SJSA1 (cell line): ENCODE data around the gene RIMS3. TPM values are rescaled to one million over a fixed set of nuclear protein-coding genes. Genes with fewer than 3 reads are reported as not detected.
"Not testable (repeated sequence)": the region's sequence is repeated elsewhere in the genome, so short reads cannot be mapped to it uniquely, and the experiment has no call there.

Source experiments
- DNase-seq, 2 experiments: peaks; one replicate each; pipeline ENCODE4 v3.0.0-alpha.2; 2015 to 2020; ENCODE audit warnings: low spot score in 2 of 2, low read depth in 1 of 2
- H3K27ac ChIP-seq: fragments of 250-450 bp; sonication (Bioruptor Pico); 2 replicates; pipeline ENCODE4 v1.5.1; 2020; ENCODE audit warnings: mild to moderate bottlenecking, moderate library complexity
- H3K27me3 ChIP-seq: fragments of 250-450 bp; sonication (Bioruptor Pico); replicated peaks from 2 replicates; pipeline ENCODE4 v1.5.1; 2020; ENCODE audit warnings: mild to moderate bottlenecking, moderate library complexity
- H3K36me3 ChIP-seq: fragments of 250-450 bp; sonication (Bioruptor Pico); 2 replicates; pipeline ENCODE4 v1.5.1; 2020; ENCODE audit warnings: mild to moderate bottlenecking
- H3K4me1 ChIP-seq: fragments of 250-450 bp; sonication (Bioruptor Pico); replicated peaks from 2 replicates; pipeline ENCODE4 v1.6.1; 2021; ENCODE audit warnings: mild to moderate bottlenecking
- H3K4me3 ChIP-seq: fragments of 250-450 bp; sonication (Bioruptor Pico); 2 replicates; pipeline ENCODE4 v1.5.1; 2020; ENCODE audit warnings: mild to moderate bottlenecking
- H3K9me3 ChIP-seq: fragments of 250-450 bp; sonication (Bioruptor Pico); replicated peaks from 2 replicates; pipeline ENCODE4 v1.5.1; 2020; ENCODE audit warnings: mild to moderate bottlenecking
- total RNA-seq: library from RNA; depleted of rRNA; stranded (reverse); fragments of >200 nt; shearing (Covaris generic); gene quantifications from 2 replicates; pipeline ENCODE4 v1.2.3, GENCODE V29; 2014

Gene RIMS3
- total RNA-seq, 1 experiment from 2014 or later: 0.68 TPM

- not testable (repeated sequence) for H3K36me3 ChIP-seq, H3K27ac ChIP-seq, H3K27me3 ChIP-seq, H3K9me3 ChIP-seq, H3K4me3 ChIP-seq, DNase-seq
- peaks cover 12% of the 10 kb centered on the region for H3K4me1 ChIP-seq
Observed at GRCh38 chr1:40702810-40703209, 37.3 kb upstream of the RIMS3 start.

DNA sequence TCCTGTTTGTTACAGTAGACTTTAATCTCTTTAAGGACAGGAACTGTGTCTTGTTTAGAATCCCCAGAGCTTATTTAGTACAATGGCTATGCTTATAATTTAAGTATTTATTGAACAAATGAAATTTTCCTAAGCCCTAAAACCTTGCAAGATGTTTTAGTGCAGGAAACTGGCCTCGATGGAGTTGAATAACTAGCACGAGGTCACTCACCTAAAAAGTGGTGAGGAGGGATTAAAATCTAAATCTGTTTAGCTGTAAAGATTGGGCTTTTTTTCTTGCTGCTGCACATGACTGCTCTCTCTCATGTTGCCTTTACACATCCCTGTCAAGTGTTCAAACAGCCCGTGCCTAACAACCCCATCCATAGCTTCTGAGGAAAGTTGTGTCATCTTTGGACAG is 36.2 kb upstream of the RIMS3 start:
- no peak for DNase-seq
- no peak overlapping the region for H3K27ac ChIP-seq
- no peaks in the 10 kb centered on the region for H3K36me3 ChIP-seq
- no peaks in the 10 kb centered on the region for H3K27me3 ChIP-seq
- no peak overlapping the region for H3K4me3 ChIP-seq
- H3K9me3 ChIP-seq: no peaks in the 10 kb centered on the region
- H3K4me1 ChIP-seq: peaks cover 12% of the 10 kb centered on the region

DNA sequence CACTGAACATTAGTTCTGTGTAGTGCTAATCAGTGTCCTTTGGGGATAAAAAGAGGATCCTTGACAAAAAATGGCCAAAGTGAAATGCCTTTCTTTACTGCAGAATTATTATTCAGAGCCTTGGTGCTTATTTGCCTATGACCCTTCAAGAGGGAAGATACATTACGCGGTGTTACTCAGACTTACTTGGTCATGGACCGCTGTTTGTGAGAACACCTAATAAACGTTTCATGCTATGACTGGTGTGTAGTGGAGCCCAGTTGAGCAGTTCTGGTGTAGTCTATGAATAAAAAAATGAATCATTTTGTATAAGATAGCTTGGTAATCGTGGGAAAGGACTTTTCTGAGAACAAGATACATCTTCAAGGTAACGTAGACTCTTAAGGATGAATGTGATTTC is 34.3 kb upstream of the RIMS3 start:
- DNase-seq: no peak
- Histone ChIP-seq H3K9me3 (no peaks in the 10 kb centered on the region), H3K27ac (no peak overlapping the region), H3K27me3 (no peaks in the 10 kb centered on the region), H3K36me3 (no peaks in the 10 kb centered on the region), H3K4me1 (peaks cover 12% of the 10 kb centered on the region), H3K4me3 (no peak overlapping the region)

- Histone ChIP-seq H3K27me3 (no peaks in the 10 kb centered on the region), H3K27ac (no peak overlapping the region), H3K4me1 (peaks cover 9% of the 10 kb centered on the region), H3K36me3 (no peaks in the 10 kb centered on the region), H3K4me3 (no peak overlapping the region), H3K9me3 (no peaks in the 10 kb centered on the region)
- no peak for DNase-seq
Observed at GRCh38 chr1:40697436-40697835, 32.0 kb upstream of the RIMS3 start.

- Histone ChIP-seq H3K27me3 (no peaks in the 10 kb centered on the region), H3K4me1 (peaks cover 13% of the 10 kb centered on the region), H3K9me3 (no peaks in the 10 kb centered on the region), H3K36me3 (peaks cover 6% of the 10 kb centered on the region), H3K27ac (no peak overlapping the region), H3K4me3 (no peak overlapping the region)
- DNase-seq: no peak
Observed at GRCh38 chr1:40696294-40696693, 30.8 kb upstream of the RIMS3 start.

GRCh38 chr1:40694353-40694874 is 28.9 kb upstream of the RIMS3 start:
- H3K27me3 ChIP-seq: no peaks in the 10 kb centered on the region
- H3K27ac ChIP-seq: no peak overlapping the region
- peaks cover 21% of the 10 kb centered on the region for H3K4me1 ChIP-seq
- DNase-seq: no peak
- no peak overlapping the region for H3K4me3 ChIP-seq
- H3K9me3 ChIP-seq: no peaks in the 10 kb centered on the region
- peaks cover 15% of the 10 kb centered on the region for H3K36me3 ChIP-seq

DNA sequence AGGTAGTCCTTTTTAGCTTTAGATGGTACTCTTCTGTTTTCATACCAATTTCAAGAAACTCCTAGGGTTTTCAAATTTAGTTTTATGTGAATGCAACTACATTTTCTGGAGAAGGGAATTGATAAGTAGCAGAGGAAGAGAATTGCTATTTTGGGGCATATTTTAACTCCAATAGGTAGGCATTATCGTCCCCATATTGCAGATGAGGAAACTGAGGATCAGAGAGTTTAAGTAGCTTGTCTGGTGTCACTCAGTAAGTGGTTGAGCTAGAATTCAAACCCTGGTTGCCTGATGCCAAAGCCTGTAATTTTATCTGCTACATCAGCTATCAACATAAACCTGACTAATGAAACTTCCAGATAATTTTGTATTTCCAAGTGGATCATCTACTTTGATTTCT is 27.9 kb upstream of the RIMS3 start:
- no peaks in the 10 kb centered on the region for H3K27me3 ChIP-seq
- H3K9me3 ChIP-seq: no peaks in the 10 kb centered on the region
- H3K4me1 ChIP-seq: peaks cover 21% of the 10 kb centered on the region
- no peak overlapping the region for H3K27ac ChIP-seq
- peaks cover 15% of the 10 kb centered on the region for H3K36me3 ChIP-seq
- no peak overlapping the region for H3K4me3 ChIP-seq
- DNase-seq: no peak

- Histone ChIP-seq H3K36me3 (peaks cover 15% of the 10 kb centered on the region), H3K4me1 (peaks cover 21% of the 10 kb centered on the region), H3K27ac (peak overlapping the region; percentile 95), H3K9me3 (no peaks in the 10 kb centered on the region), H3K27me3 (no peaks in the 10 kb centered on the region), H3K4me3 (peak overlapping the region; percentile 83)
- no peak for DNase-seq
Observed at GRCh38 chr1:40692429-40692895, 27.0 kb upstream of the RIMS3 start.

GRCh38 chr1:40691538-40692428 is 26.3 kb upstream of the RIMS3 start, which contains the start of gene NFYC:
NFYC (plus strand) TSS chr1:40691704; CDS start chr1:40738844, 47,140 bp downstream.
- H3K27me3 ChIP-seq: no peaks in the 10 kb centered on the region
- peak; percentile 94 to 97 for DNase-seq
- no peaks in the 10 kb centered on the region for H3K9me3 ChIP-seq
- H3K4me3 ChIP-seq: peak within 1 kb of the TSS; percentile 83
- peak within 1 kb of the TSS; percentile 95 for H3K27ac ChIP-seq
- peaks cover 19% of the 10 kb centered on the region for H3K36me3 ChIP-seq
- H3K4me1 ChIP-seq: peaks cover 21% of the 10 kb centered on the region

GRCh38 chr1:40690771-40691537 is 25.5 kb upstream of the RIMS3 start:
- no peaks in the 10 kb centered on the region for H3K9me3 ChIP-seq
- peak overlapping the region; percentile 95 for H3K27ac ChIP-seq
- H3K4me3 ChIP-seq: peak overlapping the region; percentile 83
- peaks cover 28% of the 10 kb centered on the region for H3K36me3 ChIP-seq
- no peak for DNase-seq
- no peaks in the 10 kb centered on the region for H3K27me3 ChIP-seq
- peaks cover 21% of the 10 kb centered on the region for H3K4me1 ChIP-seq

DNA sequence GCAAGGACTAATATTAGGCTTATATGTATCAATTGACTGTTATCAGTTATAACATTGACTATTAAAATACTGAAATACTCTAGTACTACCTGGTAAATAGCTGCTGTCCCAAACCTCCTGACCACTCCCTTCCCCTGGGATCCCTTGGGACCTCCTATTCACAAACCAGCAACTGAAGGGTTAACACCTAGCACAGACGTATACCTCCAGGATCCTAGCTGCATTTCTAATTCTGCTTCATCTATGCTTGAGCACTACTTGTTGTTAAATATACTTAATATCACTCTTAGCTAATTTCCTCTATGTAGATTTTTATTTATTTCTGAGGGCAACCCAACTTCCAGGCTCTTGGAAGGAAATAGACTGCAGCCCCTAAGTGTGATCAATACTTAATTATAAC is 24.3 kb upstream of the RIMS3 start:
- Histone ChIP-seq H3K4me1 (peaks cover 21% of the 10 kb centered on the region), H3K36me3 (peaks cover 30% of the 10 kb centered on the region), H3K27me3 (no peaks in the 10 kb centered on the region), H3K27ac (no peak overlapping the region), H3K9me3 (no peaks in the 10 kb centered on the region), H3K4me3 (no peak overlapping the region)
- DNase-seq: no peak

DNA sequence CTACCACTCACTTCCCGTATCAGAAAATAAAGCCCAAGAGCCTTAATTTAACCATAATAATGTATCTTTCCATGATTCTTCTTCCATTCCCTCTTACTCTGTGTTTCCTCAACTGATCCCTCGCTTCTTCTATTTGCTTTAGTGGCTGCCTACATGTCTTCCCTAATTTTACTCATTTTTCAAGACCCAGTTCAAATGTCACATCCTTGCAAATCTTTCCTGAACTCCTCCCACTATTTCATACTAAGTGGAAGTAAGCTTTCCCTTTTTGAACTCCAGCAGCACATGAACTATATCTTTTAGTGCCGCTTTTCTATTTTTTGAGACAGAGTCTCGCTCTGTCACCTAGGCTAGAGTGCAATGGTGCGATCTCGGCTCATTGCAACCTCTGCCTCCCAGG is 22.2 kb upstream of the RIMS3 start:
- no peaks in the 10 kb centered on the region for H3K9me3 ChIP-seq
- no peak overlapping the region for H3K27ac ChIP-seq
- no peak overlapping the region for H3K4me3 ChIP-seq
- no peaks in the 10 kb centered on the region for H3K27me3 ChIP-seq
- DNase-seq: no peak
- peaks cover 30% of the 10 kb centered on the region for H3K36me3 ChIP-seq
- peaks cover 13% of the 10 kb centered on the region for H3K4me1 ChIP-seq

DNA sequence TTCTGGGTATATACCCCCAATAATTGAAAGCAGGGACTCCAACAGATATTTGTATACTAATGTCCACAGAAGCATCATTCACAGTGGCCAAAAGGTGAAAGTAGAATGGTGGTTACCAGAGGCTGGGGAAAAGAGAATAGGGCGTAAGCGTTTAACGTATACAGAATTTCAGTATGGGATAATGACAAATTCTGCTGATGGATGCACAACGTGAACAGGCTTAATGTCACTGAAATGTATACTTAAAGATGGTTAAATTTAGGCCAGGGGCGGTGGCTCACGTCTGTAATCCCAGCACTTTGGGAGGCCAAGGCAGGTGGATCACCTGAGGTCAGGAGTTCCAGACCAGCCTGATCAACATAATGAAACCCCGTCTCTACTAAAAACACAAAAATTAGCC is 21.6 kb upstream of the RIMS3 start:
- no peak for DNase-seq

DNA sequence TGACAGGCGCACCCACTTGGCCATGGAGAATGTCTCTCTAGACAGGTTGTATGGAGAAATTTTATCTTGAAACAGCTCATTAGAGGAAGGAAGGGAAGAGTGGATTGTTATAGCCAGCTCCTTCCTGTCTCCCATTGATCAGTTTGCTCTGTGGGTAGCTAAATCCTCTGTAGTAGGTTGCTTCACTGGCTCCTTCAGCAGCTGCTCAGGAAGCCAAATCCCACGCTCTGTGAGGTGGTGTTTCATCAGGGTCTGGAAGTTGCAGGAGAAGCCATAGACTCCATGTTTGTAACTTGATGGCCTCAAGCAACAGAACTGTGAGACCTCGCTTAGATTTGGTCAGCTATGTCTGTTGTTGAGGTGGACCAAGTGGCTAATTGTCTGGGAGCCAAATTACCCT is 19.2 kb upstream of the RIMS3 start:
- no peaks in the 10 kb centered on the region for H3K27me3 ChIP-seq
- H3K4me1 ChIP-seq: no peaks in the 10 kb centered on the region
- peaks cover 14% of the 10 kb centered on the region for H3K36me3 ChIP-seq
- no peaks in the 10 kb centered on the region for H3K9me3 ChIP-seq
- no peak overlapping the region for H3K27ac ChIP-seq
- H3K4me3 ChIP-seq: no peak overlapping the region
- no peak for DNase-seq

More for the DNA sequence above, 21.6 kb upstream of the RIMS3 start:
- no peaks in the 10 kb centered on the region for H3K9me3 ChIP-seq
- H3K4me1 ChIP-seq: peaks cover 12% of the 10 kb centered on the region
- peaks cover 30% of the 10 kb centered on the region for H3K36me3 ChIP-seq
- H3K27ac ChIP-seq: no peak overlapping the region
- H3K4me3 ChIP-seq: no peak overlapping the region
- H3K27me3 ChIP-seq: no peaks in the 10 kb centered on the region
